CD4-positive, alpha-beta memory T cell (primary cell): ENCODE results near the gene ZNF600. TPM values are rescaled to one million over a fixed set of nuclear protein-coding genes. Genes with fewer than 3 reads are reported as not detected.
"Not testable (repeated sequence)": the region's sequence is repeated elsewhere in the genome, so short reads cannot be mapped to it uniquely, and the experiment has no call there.

ENCODE experiments used
- CTCF ChIA-PET: fragments of 350-600 bp; sonication (Branson Sonifier 250); formaldehyde crosslinking; loops from one replicate; lab custom pipeline; 2021; ENCODE audit warnings: inconsistent platforms; ENCODE audit not compliant: partially characterized antibody; lab: Charles Lee
- POLR2A ChIA-PET: fragments of 350-600 bp; sonication (Branson Sonifier 250); formaldehyde crosslinking; loops from one replicate; lab custom pipeline; 2021; ENCODE audit not compliant: partially characterized antibody; lab: Charles Lee
- DNase-seq, 5 donors: peaks; one replicate each; pipeline versions ENCODE4 v3.0.0 to v3.0.0-alpha.2; 2020 to 2022; ENCODE audit warnings: mixed read lengths in 1 of 5
- H3K27ac ChIP-seq: one replicate; pipeline ENCODE4 v1.7.0; 2013; ENCODE audit warnings: low read depth, low read length
- H3K27me3 ChIP-seq: 2 replicates; pipeline ENCODE4 v1.7.0; 2013; ENCODE audit warnings: mild to moderate bottlenecking, low read length, moderate library complexity; ENCODE audit not compliant: insufficient read depth
- H3K36me3 ChIP-seq: 2 replicates; pipeline ENCODE4 v1.7.0; 2013; ENCODE audit warnings: mild to moderate bottlenecking, low read length, moderate library complexity; ENCODE audit not compliant: insufficient read depth
- H3K4me1 ChIP-seq: 2 replicates; pipeline ENCODE4 v1.7.0; 2013; ENCODE audit warnings: mild to moderate bottlenecking, low read length, moderate library complexity; ENCODE audit not compliant: insufficient read depth
- H3K4me3 ChIP-seq, 2 donors: one replicate each; pipeline ENCODE4 v1.7.0; 2013; ENCODE audit warnings: low read length in 2 of 2, mild to moderate bottlenecking in 1 of 2
- H3K9me3 ChIP-seq, 2 donors: one replicate each; pipeline ENCODE4 v1.7.0; 2013; ENCODE audit warnings: low read length in 2 of 2, control low read depth in 1 of 2; ENCODE audit not compliant: control insufficient read depth in 1 of 2
- H3K27ac Mint-ChIP-seq, 7 donors: one replicate each; pipeline ENCODE4 v1.8.0; 2020 to 2021; ENCODE audit warnings: mixed read lengths in 7 of 7, mild to moderate bottlenecking in 6 of 7, inconsistent platforms in 3 of 7, moderate library complexity in 3 of 7
- H3K27me3 Mint-ChIP-seq, 2 donors: one replicate each; pipeline ENCODE4 v1.8.0; 2020 to 2021; ENCODE audit warnings: mixed read lengths in 2 of 2
- H3K36me3 Mint-ChIP-seq, 2 donors: one replicate each; pipeline ENCODE4 v1.8.0; 2020 to 2021; ENCODE audit warnings: mixed read lengths in 2 of 2, inconsistent platforms in 1 of 2, mild to moderate bottlenecking in 1 of 2
- H3K4me1 Mint-ChIP-seq, 4 donors: one replicate each; pipeline ENCODE4 v1.8.0; 2020 to 2021; ENCODE audit warnings: mixed read lengths in 4 of 4, mild to moderate bottlenecking in 1 of 4
- H3K4me3 Mint-ChIP-seq, 8 donors: one replicate each; pipeline ENCODE4 v1.8.0; 2020 to 2021; ENCODE audit warnings: mixed read lengths in 8 of 8, mild to moderate bottlenecking in 7 of 8, moderate library complexity in 6 of 8, inconsistent platforms in 3 of 8
- H3K9me3 Mint-ChIP-seq, 8 donors: one replicate each; pipeline ENCODE4 v1.8.0; 2020 to 2021; ENCODE audit warnings: mixed read lengths in 8 of 8, mild to moderate bottlenecking in 5 of 8, inconsistent platforms in 3 of 8, moderate library complexity in 1 of 8
- intact Hi-C: fragments of 100-400 bp; cut with micrococcal nuclease; formaldehyde crosslinking; loops from one replicate; pipeline ENCODE4 v1.15.1; 2023
- polyA plus RNA-seq, 2 donors: library from polyadenylated mRNA; unstranded; fragments of 300-500 nt; fragmentation: Illumina TruSeq; gene quantifications; one replicate each; pipeline ENCODE4 v1.2.3, GENCODE V29; 2021
- total RNA-seq, 2 experiments: library from RNA; stranded (reverse); gene quantifications; one replicate each; pipeline ENCODE4 v1.2.3, GENCODE V29; 2021

Gene ZNF600
- total and polyA plus RNA-seq, 4 experiments from 2014 or later: 10.9 to 47.8 (median 31.7) TPM

- peak overlapping the region; percentile 51 for H3K27ac ChIP-seq
- Mint-ChIP-seq H3K4me3 (peak overlapping the region; percentile 89 to 95 (median 93)), H3K36me3 (peaks cover 30 to 32% of the 10 kb centered on the region in 2 donors), H3K27me3 (no peaks in the 10 kb centered on the region), H3K4me1 (peaks cover 20 to 49% (median 33%) of the 10 kb centered on the region in 4 donors), H3K9me3 (peaks cover 0 to 49% (median 19%) of the 10 kb centered on the region in 8 donors), H3K27ac (peak overlapping the region; percentile 38 to 94 (median 89))
- CTCF ChIA-PET: no interaction called here
- no peaks in the 10 kb centered on the region for H3K27me3 ChIP-seq
- H3K4me3 ChIP-seq: peak overlapping the region in 1 of 2 donors; percentile 76
- H3K9me3 ChIP-seq: no peaks in the 10 kb centered on the region
- intact Hi-C loops: no loop called here
- POLR2A ChIA-PET: no interaction called here
- no peak for DNase-seq
- H3K36me3 ChIP-seq: no peaks in the 10 kb centered on the region
- peaks cover 11% of the 10 kb centered on the region for H3K4me1 ChIP-seq
Measured at GRCh38 chr19:52785506-52785905, 1.1 kb downstream of the ZNF600 start.

GRCh38 chr19:52782864-52783263 is 3.7 kb downstream of the ZNF600 start:
- H3K9me3 ChIP-seq, H3K27ac ChIP-seq, intact Hi-C loops, H3K27me3 Mint-ChIP-seq, DNase-seq, POLR2A ChIA-PET, H3K36me3 ChIP-seq, CTCF ChIA-PET, H3K4me3 ChIP-seq, H3K27me3 ChIP-seq: not testable (repeated sequence)
- Mint-ChIP-seq H3K4me1 (peaks cover 31 to 73% (median 52%) of the 10 kb centered on the region in 4 donors), H3K27ac (peak overlapping the region in 1 of 7 donors; percentile 17), H3K9me3 (peaks cover 0 to 56% (median 40%) of the 10 kb centered on the region in 8 donors), H3K36me3 (peaks cover 50 to 57% of the 10 kb centered on the region in 2 donors), H3K4me3 (peak overlapping the region in 1 of 8 donors; percentile 36)
- H3K4me1 ChIP-seq: peaks cover 11% of the 10 kb centered on the region

GRCh38 chr19:52778811-52779210 is 7.8 kb downstream of the ZNF600 start:
- CTCF ChIA-PET: no interaction called here
- peaks cover 54 to 70% of the 10 kb centered on the region in 2 donors for H3K36me3 Mint-ChIP-seq
- Histone ChIP-seq H3K36me3 (no peaks in the 10 kb centered on the region), H3K27me3 (no peaks in the 10 kb centered on the region), H3K4me3 (no peak overlapping the region), H3K27ac (no peak overlapping the region), H3K4me1 (no peaks in the 10 kb centered on the region), H3K9me3 (no peaks in the 10 kb centered on the region)
- peaks cover 16 to 37% (median 25%) of the 10 kb centered on the region in 4 donors for H3K4me1 Mint-ChIP-seq
- peak overlapping the region; percentile 58 to 90 (median 82) for H3K27ac Mint-ChIP-seq
- H3K4me3 Mint-ChIP-seq: peak overlapping the region in 6 of 8 donors; percentile 21 to 67 (median 40)
- H3K9me3 Mint-ChIP-seq: peaks cover 0 to 62% (median 49%) of the 10 kb centered on the region in 8 donors
- intact Hi-C loops: no loop called here
- POLR2A ChIA-PET: interaction anchor here (0.7 kb wide), 1 partner anchor 550 kb away, joined by 3 read pairs; no protein-coding TSS in a partner anchor
- DNase-seq: peak in 4 of 5 donors; percentile 4 to 65 (median 12)
- no peaks in the 10 kb centered on the region for H3K27me3 Mint-ChIP-seq

GRCh38 chr19:52756447-52756846 is 30.1 kb downstream of the ZNF600 start:
- H3K4me3 Mint-ChIP-seq, DNase-seq, H3K4me1 Mint-ChIP-seq, H3K27me3 Mint-ChIP-seq, H3K36me3 ChIP-seq, H3K36me3 Mint-ChIP-seq, H3K4me3 ChIP-seq, H3K4me1 ChIP-seq, H3K27ac ChIP-seq, H3K9me3 ChIP-seq, POLR2A ChIA-PET, H3K27ac Mint-ChIP-seq, CTCF ChIA-PET, H3K27me3 ChIP-seq, intact Hi-C loops: not testable (repeated sequence)
- peaks cover 2 to 35% (median 27%) of the 10 kb centered on the region in 8 donors for H3K9me3 Mint-ChIP-seq

- H3K27ac Mint-ChIP-seq: no peak overlapping the region
- H3K27me3 Mint-ChIP-seq: no peaks in the 10 kb centered on the region
- Histone ChIP-seq H3K9me3 (no peaks in the 10 kb centered on the region), H3K4me1 (no peaks in the 10 kb centered on the region), H3K36me3 (no peaks in the 10 kb centered on the region), H3K27me3 (no peaks in the 10 kb centered on the region), H3K27ac (no peak overlapping the region), H3K4me3 (no peak overlapping the region)
- CTCF ChIA-PET: interaction anchor here (0.9 kb wide), 1 partner anchor 406 kb away, joined by 4 read pairs; no protein-coding TSS in a partner anchor
- peaks cover 2 to 13% (median 7%) of the 10 kb centered on the region in 4 donors for H3K4me1 Mint-ChIP-seq
- POLR2A ChIA-PET: no interaction called here
- no peaks in the 10 kb centered on the region for H3K9me3 Mint-ChIP-seq
- H3K4me3 Mint-ChIP-seq: no peak overlapping the region
- intact Hi-C loops: no loop called here
- no peak for DNase-seq
- H3K36me3 Mint-ChIP-seq: no peaks in the 10 kb centered on the region
Measured at GRCh38 chr19:52749780-52750179, 36.8 kb downstream of the ZNF600 start.

GRCh38 chr19:52748336-52748950 is 38.1 kb downstream of the ZNF600 start:
- Histone ChIP-seq H3K4me1 (no peaks in the 10 kb centered on the region), H3K9me3 (no peaks in the 10 kb centered on the region), H3K27ac (no peak overlapping the region), H3K27me3 (no peaks in the 10 kb centered on the region), H3K4me3 (no peak overlapping the region), H3K36me3 (no peaks in the 10 kb centered on the region)
- no peaks in the 10 kb centered on the region for H3K9me3 Mint-ChIP-seq
- H3K27me3 Mint-ChIP-seq: no peaks in the 10 kb centered on the region
- ChIA-PET CTCF (interaction anchor here (0.9 to 1.2 kb wide), 3 partner anchors 10 to 500 kb away, joined by 3 to 5 read pairs (median 4); no protein-coding TSS in a partner anchor), POLR2A (no interaction called here)
- intact Hi-C loops: loop anchor here (1.0 kb wide), 2 partner anchors 13 to 609 kb away; partner anchors contain the start of genes ZNF611 and ZNF616
- no peaks in the 10 kb centered on the region for H3K36me3 Mint-ChIP-seq
- H3K4me3 Mint-ChIP-seq: no peak overlapping the region
- H3K27ac Mint-ChIP-seq: no peak overlapping the region
- peaks cover 2 to 20% (median 7%) of the 10 kb centered on the region in 4 donors for H3K4me1 Mint-ChIP-seq
- peak in 4 of 5 donors; percentile 30 to 41 (median 35) for DNase-seq

- H3K9me3 Mint-ChIP-seq, H3K27ac ChIP-seq, POLR2A ChIA-PET, H3K36me3 Mint-ChIP-seq, H3K4me1 ChIP-seq, H3K27me3 ChIP-seq, H3K4me3 ChIP-seq, intact Hi-C loops, H3K9me3 ChIP-seq, H3K27me3 Mint-ChIP-seq, H3K36me3 ChIP-seq: not testable (repeated sequence)
- Mint-ChIP-seq H3K27ac (peak overlapping the region in 5 of 7 donors; percentile 10 to 86 (median 57)), H3K4me3 (peak overlapping the region in 1 of 8 donors; percentile 7), H3K4me1 (peaks cover 7 to 40% (median 22%) of the 10 kb centered on the region in 4 donors)
- DNase-seq: peak in 3 of 5 donors; percentile 8 to 55 (median 9)
- CTCF ChIA-PET: interaction anchor here (0.6 to 2.3 kb wide), 3 partner anchors 400 to 417 kb away, joined by 3 to 6 read pairs (median 4); no protein-coding TSS in a partner anchor
Measured at GRCh38 chr19:52745919-52746318, 40.7 kb downstream of the ZNF600 start.
